Uterus (tissue), 2 donors: ENCODE results near the gene MSI2.

Source experiments
- CTCF ChIP-seq, 4 experiments: fragments of 200-600 bp in 2 of 4; fragments of 450-650 bp in 2 of 4; sonication (generic) in 2 of 4; IDR thresholded peaks; one replicate each; pipeline ENCODE4 v1.5.1; 2016 to 2019; ENCODE audit warnings: antibody characterized with exemption in 4 of 4, mild to moderate bottlenecking in 2 of 4, moderate library complexity in 1 of 4
- POLR2A ChIP-seq, 2 donors: fragments of 450-650 bp; IDR thresholded peaks; one replicate each; pipeline ENCODE4 v1.6.1; 2016; ENCODE audit warnings: antibody characterized with exemption in 2 of 2, mild to moderate bottlenecking in 1 of 2, moderate library complexity in 1 of 2

DNA sequence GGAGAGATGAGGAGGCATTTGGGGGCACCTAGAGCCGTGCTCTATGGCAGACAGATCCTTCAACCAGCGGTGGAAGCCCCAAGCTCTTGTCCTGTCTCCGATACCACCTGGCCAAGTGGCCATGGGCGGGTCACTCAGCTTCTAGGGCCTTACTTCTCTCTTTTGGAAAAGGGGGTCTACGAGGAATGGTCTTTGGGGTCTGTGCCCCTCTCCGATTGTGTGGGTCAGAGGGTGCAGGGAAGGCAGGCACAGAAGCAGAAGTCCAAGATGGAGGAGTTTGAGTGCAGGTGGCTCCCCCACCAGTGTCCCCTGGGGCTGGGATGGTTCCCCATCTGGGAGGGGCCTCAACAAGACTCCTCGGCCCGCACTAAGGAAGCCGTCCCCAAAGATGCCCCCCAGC, 372.1 kb downstream of the MSI2 start:
- TF ChIP-seq CTCF (IDR thresholded peaks at IDR 0.05), result no peak
- TF ChIP-seq POLR2A (IDR thresholded peaks at IDR 0.05), result no peak
